ENCODE measurements around the gene PLPP3.

- TF ChIP-seq, protein P1, sequence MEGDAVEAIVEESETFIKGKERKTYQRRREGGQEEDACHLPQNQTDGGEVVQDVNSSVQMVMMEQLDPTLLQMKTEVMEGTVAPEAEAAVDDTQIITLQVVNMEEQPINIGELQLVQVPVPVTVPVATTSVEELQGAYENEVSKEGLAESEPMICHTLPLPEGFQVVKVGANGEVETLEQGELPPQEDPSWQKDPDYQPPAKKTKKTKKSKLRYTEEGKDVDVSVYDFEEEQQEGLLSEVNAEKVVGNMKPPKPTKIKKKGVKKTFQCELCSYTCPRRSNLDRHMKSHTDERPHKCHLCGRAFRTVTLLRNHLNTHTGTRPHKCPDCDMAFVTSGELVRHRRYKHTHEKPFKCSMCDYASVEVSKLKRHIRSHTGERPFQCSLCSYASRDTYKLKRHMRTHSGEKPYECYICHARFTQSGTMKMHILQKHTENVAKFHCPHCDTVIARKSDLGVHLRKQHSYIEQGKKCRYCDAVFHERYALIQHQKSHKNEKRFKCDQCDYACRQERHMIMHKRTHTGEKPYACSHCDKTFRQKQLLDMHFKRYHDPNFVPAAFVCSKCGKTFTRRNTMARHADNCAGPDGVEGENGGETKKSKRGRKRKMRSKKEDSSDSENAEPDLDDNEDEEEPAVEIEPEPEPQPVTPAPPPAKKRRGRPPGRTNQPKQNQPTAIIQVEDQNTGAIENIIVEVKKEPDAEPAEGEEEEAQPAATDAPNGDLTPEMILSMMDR (IDR thresholded peaks at IDR 0.05): no peak
- TF ChIP-seq POLR2A (IDR thresholded peaks at IDR 0.05): no peak
Measured at GRCh38 chr1:56491441-56491840, 87.9 kb downstream of the PLPP3 start.

All from lower leg skin (tissue), 3 donors.